ENCODE data around the gene MSI2. TPM values are rescaled to one million over a fixed set of nuclear protein-coding genes. Genes with fewer than 3 reads are reported as not detected.

Gene MSI2
- total and polyA plus RNA-seq, 9 of the 15 experiments (the other 6 are each of a cell fraction or from before 2014, with no cell fraction given) = 4.6 to 61.8 (median 42.4) TPM

DNA sequence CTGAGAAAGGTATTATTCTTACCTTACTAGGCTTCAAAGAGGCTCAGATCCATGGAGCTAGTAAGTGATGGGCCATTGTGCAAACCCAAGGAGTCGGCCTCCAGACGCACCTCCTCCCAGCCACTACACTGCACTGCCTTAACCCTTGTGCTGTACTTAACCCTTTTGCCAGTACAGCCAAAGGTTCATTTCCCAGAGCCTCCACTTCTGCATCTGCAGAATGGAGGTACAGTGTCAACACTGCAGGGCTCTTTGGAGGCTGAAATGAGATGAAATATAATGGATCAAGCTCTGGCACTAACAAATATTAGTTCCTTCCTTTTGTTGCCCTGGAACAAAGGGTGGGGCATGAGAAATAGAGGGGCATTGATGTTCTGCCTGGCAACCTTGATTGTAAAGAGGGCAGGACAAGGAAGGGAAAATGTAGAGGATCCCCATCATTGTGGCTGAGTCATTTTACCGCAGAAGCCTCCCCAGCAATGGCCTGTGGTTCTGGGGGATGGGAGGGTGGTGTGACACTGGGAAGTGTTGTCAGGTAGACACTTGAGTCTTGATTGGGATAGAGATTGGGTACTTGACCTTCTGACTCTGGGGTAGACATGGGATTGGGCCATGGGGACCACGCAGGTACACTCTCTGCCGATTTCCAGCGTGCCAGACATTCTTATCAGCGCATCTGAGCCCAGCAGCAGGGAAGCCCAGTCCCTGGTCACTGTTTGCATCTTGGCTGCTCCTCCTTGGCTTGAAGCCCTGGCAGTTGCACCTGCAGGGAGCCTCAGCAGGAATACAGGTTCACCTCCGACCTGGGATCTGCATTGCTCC, 84.0 kb downstream of the MSI2 start (continued):
- TF ChIP-seq, protein P1, sequence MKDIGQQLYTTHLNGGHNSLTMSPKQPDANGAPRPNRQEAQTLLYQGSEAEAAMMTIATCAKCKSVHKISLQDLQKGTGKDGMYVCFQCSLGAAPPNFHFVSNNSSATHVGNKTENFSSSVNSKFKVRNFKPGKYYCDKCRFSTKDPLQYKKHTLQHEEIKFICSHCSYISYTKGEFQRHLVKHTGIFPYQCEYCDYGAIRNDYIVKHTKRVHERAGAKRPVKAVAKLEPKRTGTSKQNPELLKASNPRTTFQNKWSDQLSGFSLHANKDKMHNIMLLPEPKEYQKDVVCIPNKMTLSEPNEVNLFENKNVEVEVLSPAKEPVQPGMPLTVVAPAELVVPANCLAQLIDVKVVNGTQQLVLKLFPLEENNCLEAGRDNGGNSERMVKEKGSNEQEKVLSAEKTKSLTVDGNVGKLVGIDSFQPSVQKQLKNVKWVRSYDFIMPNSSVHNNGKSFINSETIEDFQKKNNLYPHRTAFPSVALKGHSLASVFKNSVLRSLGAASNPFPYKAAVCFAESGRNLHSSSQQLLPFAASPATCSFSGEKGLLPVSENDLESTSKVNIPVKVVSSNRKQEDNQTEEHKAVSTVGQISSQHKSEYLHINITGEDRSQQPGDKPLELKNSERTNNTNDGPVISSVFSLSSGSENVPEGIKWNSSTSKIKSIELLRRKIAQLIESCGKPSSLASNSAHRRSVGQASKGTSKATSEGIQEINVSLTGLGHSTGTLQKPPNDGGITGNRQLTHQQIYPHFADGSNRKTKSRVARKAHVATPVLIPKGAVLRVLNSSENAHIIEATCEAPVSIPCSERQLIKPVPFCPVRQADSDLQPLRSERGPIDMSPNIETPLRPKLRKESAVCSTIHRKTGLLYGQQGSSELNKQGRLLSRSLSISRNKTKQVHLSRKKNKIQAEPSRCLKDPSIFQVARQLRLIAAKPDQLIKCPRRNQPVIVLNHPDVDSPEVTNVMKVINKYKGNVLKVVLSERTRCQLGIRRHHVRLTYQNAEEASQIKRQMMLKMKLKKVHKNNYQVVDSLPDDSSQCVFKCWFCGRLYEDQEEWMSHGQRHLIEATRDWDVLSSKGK (CRISPR knock-in tag; IDR thresholded peaks at IDR 0.05) = no peak
- TF ChIP-seq CBFA2T3 (IDR thresholded peaks at IDR 0.05) = peak; percentile 52
- TF ChIP-seq TAF7 (tag; IDR thresholded peaks at IDR 0.05) = no peak
- TF ChIP-seq, protein P2, sequence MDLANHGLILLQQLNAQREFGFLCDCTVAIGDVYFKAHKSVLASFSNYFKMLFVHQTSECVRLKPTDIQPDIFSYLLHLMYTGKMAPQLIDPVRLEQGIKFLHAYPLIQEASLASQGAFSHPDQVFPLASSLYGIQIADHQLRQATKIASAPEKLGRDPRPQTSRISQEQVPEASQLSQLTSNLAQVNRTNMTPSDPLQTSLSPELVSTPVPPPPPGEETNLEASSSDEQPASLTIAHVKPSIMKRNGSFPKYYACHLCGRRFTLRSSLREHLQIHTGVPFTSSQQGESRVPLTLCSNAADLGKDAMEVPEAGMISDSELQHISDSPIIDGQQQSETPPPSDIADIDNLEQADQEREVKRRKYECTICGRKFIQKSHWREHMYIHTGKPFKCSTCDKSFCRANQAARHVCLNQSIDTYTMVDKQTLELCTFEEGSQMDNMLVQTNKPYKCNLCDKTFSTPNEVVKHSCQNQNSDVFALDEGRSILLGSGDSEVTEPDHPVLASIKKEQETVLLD (IDR thresholded peaks at IDR 0.05) = no peak
- no peak for TF ChIP-seq DACH1 (IDR thresholded peaks at IDR 0.05; ENCODE audit: partially characterized antibody)
- TF ChIP-seq, protein P3, sequence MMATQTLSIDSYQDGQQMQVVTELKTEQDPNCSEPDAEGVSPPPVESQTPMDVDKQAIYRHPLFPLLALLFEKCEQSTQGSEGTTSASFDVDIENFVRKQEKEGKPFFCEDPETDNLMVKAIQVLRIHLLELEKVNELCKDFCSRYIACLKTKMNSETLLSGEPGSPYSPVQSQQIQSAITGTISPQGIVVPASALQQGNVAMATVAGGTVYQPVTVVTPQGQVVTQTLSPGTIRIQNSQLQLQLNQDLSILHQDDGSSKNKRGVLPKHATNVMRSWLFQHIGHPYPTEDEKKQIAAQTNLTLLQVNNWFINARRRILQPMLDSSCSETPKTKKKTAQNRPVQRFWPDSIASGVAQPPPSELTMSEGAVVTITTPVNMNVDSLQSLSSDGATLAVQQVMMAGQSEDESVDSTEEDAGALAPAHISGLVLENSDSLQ (IDR thresholded peaks at IDR 0.05) = no peak
- peak; percentile 88; the same call in 1 of the 2 replicates for TF ChIP-seq ESRRA (IDR thresholded peaks at IDR 0.05; ENCODE audit: borderline replicate concordance, low read depth)
- no peak for TF ChIP-seq ZSCAN32 (CRISPR knock-in tag; IDR thresholded peaks at IDR 0.05)
- TF ChIP-seq ADNP (tag; IDR thresholded peaks at IDR 0.05) = no peak
- TF ChIP-seq SP2 (IDR thresholded peaks at IDR 0.05; ENCODE audit: extremely low read depth, low read depth, low read length, poor library complexity, severe bottlenecking) = no peak
- TF ChIP-seq SMAD2 (IDR thresholded peaks at IDR 0.05; ENCODE audit: low read depth, low read length) = no peak
- no peak for TF ChIP-seq PPARD (CRISPR knock-in tag; IDR thresholded peaks at IDR 0.05)
- no peak for TF ChIP-seq SP1 (CRISPR knock-in tag; IDR thresholded peaks at IDR 0.05)
- TF ChIP-seq, protein P4, sequence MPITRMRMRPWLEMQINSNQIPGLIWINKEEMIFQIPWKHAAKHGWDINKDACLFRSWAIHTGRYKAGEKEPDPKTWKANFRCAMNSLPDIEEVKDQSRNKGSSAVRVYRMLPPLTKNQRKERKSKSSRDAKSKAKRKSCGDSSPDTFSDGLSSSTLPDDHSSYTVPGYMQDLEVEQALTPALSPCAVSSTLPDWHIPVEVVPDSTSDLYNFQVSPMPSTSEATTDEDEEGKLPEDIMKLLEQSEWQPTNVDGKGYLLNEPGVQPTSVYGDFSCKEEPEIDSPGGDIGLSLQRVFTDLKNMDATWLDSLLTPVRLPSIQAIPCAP (CRISPR knock-in tag; IDR thresholded peaks at IDR 0.05; ENCODE audit: borderline replicate concordance) = no peak
- 0 out of 4 replicates have a peak, but pooled peaks of 1 of the 2 experiments have one; percentile 48 for TF ChIP-seq ARNT (IDR thresholded peaks at IDR 0.05)
- no peak for TF ChIP-seq ZC3H11A (IDR thresholded peaks at IDR 0.05; ENCODE audit: low read depth, low read length)
- TF ChIP-seq, protein P5, sequence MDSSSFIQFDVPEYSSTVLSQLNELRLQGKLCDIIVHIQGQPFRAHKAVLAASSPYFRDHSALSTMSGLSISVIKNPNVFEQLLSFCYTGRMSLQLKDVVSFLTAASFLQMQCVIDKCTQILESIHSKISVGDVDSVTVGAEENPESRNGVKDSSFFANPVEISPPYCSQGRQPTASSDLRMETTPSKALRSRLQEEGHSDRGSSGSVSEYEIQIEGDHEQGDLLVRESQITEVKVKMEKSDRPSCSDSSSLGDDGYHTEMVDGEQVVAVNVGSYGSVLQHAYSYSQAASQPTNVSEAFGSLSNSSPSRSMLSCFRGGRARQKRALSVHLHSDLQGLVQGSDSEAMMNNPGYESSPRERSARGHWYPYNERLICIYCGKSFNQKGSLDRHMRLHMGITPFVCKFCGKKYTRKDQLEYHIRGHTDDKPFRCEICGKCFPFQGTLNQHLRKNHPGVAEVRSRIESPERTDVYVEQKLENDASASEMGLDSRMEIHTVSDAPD (CRISPR knock-in tag; IDR thresholded peaks at IDR 0.05) = no peak
- TF ChIP-seq POLR3G (IDR thresholded peaks at IDR 0.05; ENCODE audit: extremely low read depth, insufficient read length, insufficient replicate concordance) = no peak
- no peak for TF ChIP-seq SMAD3 (CRISPR knock-in tag; conservative IDR thresholded peaks at IDR 0.05)
- TF ChIP-seq THRAP3 (IDR thresholded peaks at IDR 0.05; ENCODE audit: borderline replicate concordance) = no peak
- no peak for TF ChIP-seq RFX1 (IDR thresholded peaks at IDR 0.05)

Measured in K562 (cell line).